ENCODE measurements around the gene TECPR1.

DNA sequence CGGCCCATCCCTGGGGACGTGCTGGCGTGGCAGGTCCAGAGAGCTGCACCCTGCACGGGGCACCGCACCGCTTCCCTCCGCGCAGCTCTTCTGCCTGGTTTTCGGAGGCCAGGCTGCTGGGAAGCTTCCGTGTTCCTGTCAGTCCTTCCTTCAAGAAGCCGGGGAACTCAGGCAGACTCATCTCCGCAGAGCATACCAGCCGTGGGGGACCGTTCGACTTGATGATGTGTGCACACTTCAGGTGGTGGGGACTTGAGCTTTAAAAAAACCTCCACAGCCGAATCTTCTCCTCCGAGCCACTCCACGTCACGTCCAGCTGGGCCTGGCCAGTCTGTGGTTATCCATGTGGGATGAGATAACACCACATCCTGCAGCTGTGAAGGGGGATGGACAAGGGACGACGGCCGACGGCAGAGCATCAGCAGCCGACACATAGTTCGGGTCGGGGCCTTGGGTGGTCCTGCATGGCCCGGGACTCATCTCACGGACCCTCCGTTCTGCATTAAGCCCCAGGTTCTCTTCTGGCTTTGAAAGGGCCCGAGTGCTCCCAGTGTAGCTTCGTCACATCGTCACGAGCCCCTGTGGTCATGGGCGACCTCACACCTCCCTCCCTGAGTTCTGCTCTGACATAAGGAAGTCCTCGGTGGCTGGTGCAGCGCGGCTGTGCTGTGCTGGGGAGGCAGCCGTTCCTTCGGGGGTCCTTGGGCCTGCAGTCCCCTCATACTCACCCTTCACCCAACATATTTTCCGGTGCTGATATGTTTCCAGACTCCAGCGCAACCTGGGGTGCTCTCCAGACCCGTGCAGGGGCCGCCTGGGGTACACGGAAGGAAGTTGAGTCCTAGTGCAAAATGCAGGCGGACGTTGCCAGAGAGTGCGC, 45.3 kb downstream of the TECPR1 start:
- TF ChIP-seq, protein P1, sequence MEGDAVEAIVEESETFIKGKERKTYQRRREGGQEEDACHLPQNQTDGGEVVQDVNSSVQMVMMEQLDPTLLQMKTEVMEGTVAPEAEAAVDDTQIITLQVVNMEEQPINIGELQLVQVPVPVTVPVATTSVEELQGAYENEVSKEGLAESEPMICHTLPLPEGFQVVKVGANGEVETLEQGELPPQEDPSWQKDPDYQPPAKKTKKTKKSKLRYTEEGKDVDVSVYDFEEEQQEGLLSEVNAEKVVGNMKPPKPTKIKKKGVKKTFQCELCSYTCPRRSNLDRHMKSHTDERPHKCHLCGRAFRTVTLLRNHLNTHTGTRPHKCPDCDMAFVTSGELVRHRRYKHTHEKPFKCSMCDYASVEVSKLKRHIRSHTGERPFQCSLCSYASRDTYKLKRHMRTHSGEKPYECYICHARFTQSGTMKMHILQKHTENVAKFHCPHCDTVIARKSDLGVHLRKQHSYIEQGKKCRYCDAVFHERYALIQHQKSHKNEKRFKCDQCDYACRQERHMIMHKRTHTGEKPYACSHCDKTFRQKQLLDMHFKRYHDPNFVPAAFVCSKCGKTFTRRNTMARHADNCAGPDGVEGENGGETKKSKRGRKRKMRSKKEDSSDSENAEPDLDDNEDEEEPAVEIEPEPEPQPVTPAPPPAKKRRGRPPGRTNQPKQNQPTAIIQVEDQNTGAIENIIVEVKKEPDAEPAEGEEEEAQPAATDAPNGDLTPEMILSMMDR (IDR thresholded peaks at IDR 0.05; ENCODE audit: extremely low read depth in 1 of 2, insufficient read depth in 1 of 2, low read depth in 1 of 2, low read length in 2 of 2), result no peak
- TF ChIP-seq POLR2AphosphoS5 (IDR thresholded peaks at IDR 0.05; ENCODE audit: insufficient read depth, low read depth, low read length) (no peak), POLR2A (IDR thresholded peaks at IDR 0.05; ENCODE audit: low read depth, low read length) (no peak), MYC (IDR thresholded peaks at IDR 0.05; ENCODE audit: low read depth, low read length) (no peak), JUN (IDR thresholded peaks at IDR 0.05; ENCODE audit: borderline replicate concordance, insufficient read depth, insufficient read length, low read depth) (no peak)
